Measurements from ENCODE around the gene ATAD3B. TPM values are rescaled to one million over a fixed set of nuclear protein-coding genes. Genes with fewer than 3 reads are reported as not detected.
"Not testable (repeated sequence)": the region's sequence is repeated elsewhere in the genome, so short reads cannot be mapped to it uniquely, and the experiment has no call there.

ATAD3B gene
- polyA plus RNA-seq, 1 donor (not counting 4 experiments of a cell fraction or from before 2014, with no cell fraction given), result 20.6 TPM

DNA sequence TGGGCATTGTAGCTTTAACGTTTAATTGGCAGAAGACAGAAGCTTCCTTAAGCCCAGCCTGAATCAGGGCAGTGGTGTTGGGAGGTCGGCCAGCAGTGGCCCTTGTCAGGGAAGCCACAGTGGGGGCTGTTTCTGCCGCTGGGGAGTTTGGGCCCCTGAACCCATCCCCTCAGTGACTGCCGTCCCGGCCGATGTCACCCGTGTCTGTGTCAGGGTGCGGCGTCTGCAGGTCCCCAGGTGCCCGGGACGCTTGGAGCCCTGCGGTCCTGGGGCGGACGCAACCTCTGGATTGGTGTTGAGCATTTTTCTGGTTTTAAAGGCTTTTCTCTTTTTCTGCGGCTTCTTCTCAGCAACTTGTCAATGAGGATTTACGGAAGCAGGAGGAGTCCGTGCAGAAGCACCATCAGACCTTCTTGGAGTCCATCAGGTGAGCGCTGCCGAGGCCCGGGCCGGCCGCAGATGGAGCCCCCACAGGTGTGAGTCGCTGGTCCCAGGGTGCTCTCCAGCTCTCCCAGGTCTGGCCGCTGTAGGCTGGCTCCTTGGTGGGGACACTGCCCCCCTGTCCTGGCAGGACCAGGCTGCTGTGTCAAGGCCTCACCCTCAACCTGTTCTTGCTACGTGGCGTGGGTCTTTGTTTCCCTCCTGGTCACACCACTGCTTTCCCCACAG is 19.7 kb upstream of the ATAD3B start:
- no peak for TF ChIP-seq EZH2 (IDR thresholded peaks at IDR 0.05; ENCODE audit: low read length)
- TF ChIP-seq, protein P1, sequence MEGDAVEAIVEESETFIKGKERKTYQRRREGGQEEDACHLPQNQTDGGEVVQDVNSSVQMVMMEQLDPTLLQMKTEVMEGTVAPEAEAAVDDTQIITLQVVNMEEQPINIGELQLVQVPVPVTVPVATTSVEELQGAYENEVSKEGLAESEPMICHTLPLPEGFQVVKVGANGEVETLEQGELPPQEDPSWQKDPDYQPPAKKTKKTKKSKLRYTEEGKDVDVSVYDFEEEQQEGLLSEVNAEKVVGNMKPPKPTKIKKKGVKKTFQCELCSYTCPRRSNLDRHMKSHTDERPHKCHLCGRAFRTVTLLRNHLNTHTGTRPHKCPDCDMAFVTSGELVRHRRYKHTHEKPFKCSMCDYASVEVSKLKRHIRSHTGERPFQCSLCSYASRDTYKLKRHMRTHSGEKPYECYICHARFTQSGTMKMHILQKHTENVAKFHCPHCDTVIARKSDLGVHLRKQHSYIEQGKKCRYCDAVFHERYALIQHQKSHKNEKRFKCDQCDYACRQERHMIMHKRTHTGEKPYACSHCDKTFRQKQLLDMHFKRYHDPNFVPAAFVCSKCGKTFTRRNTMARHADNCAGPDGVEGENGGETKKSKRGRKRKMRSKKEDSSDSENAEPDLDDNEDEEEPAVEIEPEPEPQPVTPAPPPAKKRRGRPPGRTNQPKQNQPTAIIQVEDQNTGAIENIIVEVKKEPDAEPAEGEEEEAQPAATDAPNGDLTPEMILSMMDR (optimal IDR thresholded peaks at IDR 0.05 in 1 of 3, IDR thresholded peaks at IDR 0.05 in 1 of 3, conservative IDR thresholded peaks at IDR 0.05 in 1 of 3; ENCODE audit: extremely low read depth in 1 of 3, insufficient read depth in 2 of 3, low read length in 3 of 3), result no peak
- FAIRE-seq (no peak), DNase-seq (ENCODE audit: low read depth, low spot score) (no peak)
- Histone ChIP-seq H3K36me3 (ENCODE audit: control insufficient read depth in 2 of 2, extremely low read depth in 1 of 2, insufficient read depth in 2 of 2, low read length in 2 of 2) (no peaks in the 10 kb centered on the region), H3K4me2 (ENCODE audit: control insufficient read depth, extremely low read depth, insufficient read depth, low read depth, low read length) (no peak overlapping the region), H2AFZ (ENCODE audit: control insufficient read depth, low read length) (no peak overlapping the region), H3K9ac (ENCODE audit: control insufficient read depth, extremely low read depth, insufficient read depth, low read length) (no peak overlapping the region), H4K20me1 (ENCODE audit: control insufficient read depth, extremely low read depth, insufficient read depth, low read length) (no peaks in the 10 kb centered on the region), H3K9me3 (ENCODE audit: control insufficient read depth, low read depth, low read length) (no peaks in the 10 kb centered on the region), H3K9me1 (ENCODE audit: control insufficient read depth, extremely low read depth, insufficient read depth, low read length) (no peaks in the 10 kb centered on the region), H3K4me1 (ENCODE audit: control insufficient read depth, extremely low read depth, insufficient read depth, low read length) (no peaks in the 10 kb centered on the region), H3K27me3 (ENCODE audit: control insufficient read depth, extremely low read depth, insufficient read depth, low read length) (peaks cover 7% of the 10 kb centered on the region), H3K27ac (ENCODE audit: control insufficient read depth, insufficient read depth, low read length) (no peak overlapping the region), H3K4me3 (ENCODE audit: control insufficient read depth in 2 of 3, extremely low read depth in 1 of 3, insufficient read depth in 2 of 3, low read depth in 1 of 3, low read length in 3 of 3) (no peak overlapping the region), H3K79me2 (ENCODE audit: control insufficient read depth, insufficient read depth, low read length) (no peaks in the 10 kb centered on the region)
- dilution Hi-C loops (cut with MboI; ENCODE audit: extremely low pct_ligation_motif_present, low sequenced_read_pairs), result no loop called here

DNA sequence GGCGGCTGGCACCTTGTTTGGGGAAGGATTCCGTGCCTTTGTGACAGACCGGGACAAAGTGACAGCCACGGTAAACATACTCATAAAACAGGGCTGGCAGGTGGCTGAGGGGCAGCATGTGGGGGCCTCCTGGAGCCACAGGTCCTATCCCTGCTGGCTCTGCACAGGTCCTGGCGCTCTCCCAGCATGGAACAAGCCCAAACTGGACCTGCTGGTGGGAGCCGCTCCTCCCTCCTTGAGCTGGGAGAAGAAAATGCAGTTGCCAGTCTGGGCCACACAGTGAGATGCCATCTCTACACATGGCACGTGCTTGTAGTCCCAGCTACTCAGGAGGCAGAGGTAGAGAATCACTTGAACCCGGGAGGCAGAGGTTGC is 19.2 kb upstream of the ATAD3B start:
- H2AFZ ChIP-seq (ENCODE audit: control insufficient read depth, low read length); dilution Hi-C loops (cut with MboI; ENCODE audit: extremely low pct_ligation_motif_present, low sequenced_read_pairs); H3K27me3 ChIP-seq (ENCODE audit: control insufficient read depth, extremely low read depth, insufficient read depth, low read length); H3K4me1 ChIP-seq (ENCODE audit: control insufficient read depth, extremely low read depth, insufficient read depth, low read length); FAIRE-seq; H3K9me3 ChIP-seq (ENCODE audit: control insufficient read depth, low read depth, low read length); H3K4me3 ChIP-seq (ENCODE audit: control insufficient read depth in 2 of 3, extremely low read depth in 1 of 3, insufficient read depth in 2 of 3, low read depth in 1 of 3, low read length in 3 of 3); H4K20me1 ChIP-seq (ENCODE audit: control insufficient read depth, extremely low read depth, insufficient read depth, low read length); H3K4me2 ChIP-seq (ENCODE audit: control insufficient read depth, extremely low read depth, insufficient read depth, low read depth, low read length); H3K79me2 ChIP-seq (ENCODE audit: control insufficient read depth, insufficient read depth, low read length); H3K9ac ChIP-seq (ENCODE audit: control insufficient read depth, extremely low read depth, insufficient read depth, low read length); DNase-seq (ENCODE audit: low read depth, low spot score); H3K27ac ChIP-seq (ENCODE audit: control insufficient read depth, insufficient read depth, low read length); H3K36me3 ChIP-seq (ENCODE audit: control insufficient read depth in 2 of 2, extremely low read depth in 1 of 2, insufficient read depth in 2 of 2, low read length in 2 of 2); H3K9me1 ChIP-seq (ENCODE audit: control insufficient read depth, extremely low read depth, insufficient read depth, low read length): not testable (repeated sequence)

DNA sequence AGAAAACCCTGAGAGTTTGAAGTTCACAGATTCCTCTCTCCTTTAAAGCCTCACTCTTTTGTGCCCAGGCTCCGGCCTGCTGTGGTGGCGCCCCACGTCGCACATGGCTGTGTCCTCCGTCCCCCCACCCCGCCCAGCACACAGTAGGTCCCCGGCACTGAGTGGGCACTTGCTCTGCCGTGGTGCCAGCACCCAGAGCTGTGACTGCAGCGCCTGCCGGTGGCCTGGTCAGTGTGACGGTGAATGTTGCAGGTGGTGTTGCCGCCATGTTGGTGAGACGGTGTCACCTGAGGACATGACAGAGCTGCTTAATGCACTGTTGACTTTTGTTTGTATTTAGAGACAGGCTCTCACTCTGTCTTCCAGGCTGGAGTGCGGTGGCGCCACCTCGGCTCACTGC is 18.7 kb upstream of the ATAD3B start:
- no peaks in the 10 kb centered on the region for H3K79me2 ChIP-seq (ENCODE audit: control insufficient read depth, insufficient read depth, low read length)
- H4K20me1 ChIP-seq (ENCODE audit: control insufficient read depth, extremely low read depth, insufficient read depth, low read length), result no peaks in the 10 kb centered on the region
- FAIRE-seq (no peak), DNase-seq (ENCODE audit: low read depth, low spot score) (no peak)
- no peaks in the 10 kb centered on the region for H3K4me1 ChIP-seq (ENCODE audit: control insufficient read depth, extremely low read depth, insufficient read depth, low read length)
- no peak overlapping the region for H2AFZ ChIP-seq (ENCODE audit: control insufficient read depth, low read length)
- no peak overlapping the region for H3K4me2 ChIP-seq (ENCODE audit: control insufficient read depth, extremely low read depth, insufficient read depth, low read depth, low read length)
- no peaks in the 10 kb centered on the region for H3K9me3 ChIP-seq (ENCODE audit: control insufficient read depth, low read depth, low read length)
- H3K27me3 ChIP-seq (ENCODE audit: control insufficient read depth, extremely low read depth, insufficient read depth, low read length), result peaks cover 7% of the 10 kb centered on the region
- no peak overlapping the region for H3K9ac ChIP-seq (ENCODE audit: control insufficient read depth, extremely low read depth, insufficient read depth, low read length)
- no peak overlapping the region for H3K4me3 ChIP-seq (ENCODE audit: control insufficient read depth in 2 of 3, extremely low read depth in 1 of 3, insufficient read depth in 2 of 3, low read depth in 1 of 3, low read length in 3 of 3)
- dilution Hi-C loops (cut with MboI; ENCODE audit: extremely low pct_ligation_motif_present, low sequenced_read_pairs), result no loop called here
- TF ChIP-seq EZH2 (IDR thresholded peaks at IDR 0.05; ENCODE audit: low read length), result no peak
- TF ChIP-seq, protein P1 (optimal IDR thresholded peaks at IDR 0.05 in 1 of 3, IDR thresholded peaks at IDR 0.05 in 1 of 3, conservative IDR thresholded peaks at IDR 0.05 in 1 of 3; ENCODE audit: extremely low read depth in 1 of 3, insufficient read depth in 2 of 3, low read length in 3 of 3), result no peak
- H3K9me1 ChIP-seq (ENCODE audit: control insufficient read depth, extremely low read depth, insufficient read depth, low read length), result no peaks in the 10 kb centered on the region
- no peaks in the 10 kb centered on the region for H3K36me3 ChIP-seq (ENCODE audit: control insufficient read depth in 2 of 2, extremely low read depth in 1 of 2, insufficient read depth in 2 of 2, low read length in 2 of 2)
- H3K27ac ChIP-seq (ENCODE audit: control insufficient read depth, insufficient read depth, low read length), result no peak overlapping the region
